Glomerular endothelial cell (primary cell): Measurements from ENCODE around the gene NOMO2. TPM values are rescaled to one million over a fixed set of nuclear protein-coding genes. Genes with fewer than 3 reads are reported as not detected.
"Not testable (repeated sequence)": the region's sequence is repeated elsewhere in the genome, so short reads cannot be mapped to it uniquely, and the experiment has no call there.

Experiments used
- DNase-seq: peaks from one replicate; pipeline ENCODE4 v3.0.0-alpha.2; 2011; ENCODE audit warnings: low read depth, low spot score; ENCODE audit errors: extremely low read depth
- total RNA-seq: library from RNA; depleted of rRNA; stranded (reverse); fragments of >200 nt; gene quantifications from 2 replicates; pipeline ENCODE4 v1.2.3, GENCODE V29; 2015

NOMO2 gene
- total RNA-seq, 1 donor from 2014 or later, result 248 TPM

DNA sequence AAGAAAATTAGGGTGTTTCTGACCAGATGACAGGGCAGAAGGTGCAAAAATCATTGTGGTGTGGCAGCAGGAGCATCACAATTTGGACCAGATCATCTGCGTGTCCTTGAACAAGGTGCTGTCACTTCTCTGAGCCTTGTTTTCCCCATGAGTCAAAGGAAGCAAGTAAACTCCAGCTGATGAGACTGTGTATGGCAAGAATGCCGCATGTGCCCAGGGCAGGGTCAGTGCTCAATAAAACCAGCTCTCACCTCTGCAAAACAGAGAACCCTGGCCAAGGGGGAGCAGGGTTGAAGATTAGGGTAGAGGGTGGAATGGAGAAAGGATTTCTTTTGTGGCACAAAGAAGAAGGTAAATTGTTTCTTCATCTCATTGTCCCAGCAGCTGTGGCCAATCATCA lies 17.4 kb upstream of the NOMO2 start:
- DNase-seq, result not testable (repeated sequence)

DNA sequence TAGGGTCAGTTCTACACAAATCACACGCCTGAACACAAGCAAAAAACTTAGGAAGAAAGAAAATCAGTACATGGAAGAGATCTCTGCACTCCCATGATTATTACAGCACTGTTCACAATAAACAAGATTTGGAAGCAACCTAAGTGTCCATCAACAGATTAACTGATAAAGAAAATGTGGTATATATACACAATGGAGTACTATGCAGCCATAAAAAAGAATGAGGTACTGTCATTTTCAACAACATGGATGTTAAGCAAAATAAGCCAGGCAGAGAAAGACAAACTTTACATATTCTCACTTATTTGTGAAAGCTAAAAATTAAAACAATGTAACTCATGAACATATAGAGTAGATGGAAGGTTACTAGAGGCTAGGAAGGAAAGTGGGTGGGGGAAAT lies 16.0 kb upstream of the NOMO2 start:
- DNase-seq, result not testable (repeated sequence)

DNA sequence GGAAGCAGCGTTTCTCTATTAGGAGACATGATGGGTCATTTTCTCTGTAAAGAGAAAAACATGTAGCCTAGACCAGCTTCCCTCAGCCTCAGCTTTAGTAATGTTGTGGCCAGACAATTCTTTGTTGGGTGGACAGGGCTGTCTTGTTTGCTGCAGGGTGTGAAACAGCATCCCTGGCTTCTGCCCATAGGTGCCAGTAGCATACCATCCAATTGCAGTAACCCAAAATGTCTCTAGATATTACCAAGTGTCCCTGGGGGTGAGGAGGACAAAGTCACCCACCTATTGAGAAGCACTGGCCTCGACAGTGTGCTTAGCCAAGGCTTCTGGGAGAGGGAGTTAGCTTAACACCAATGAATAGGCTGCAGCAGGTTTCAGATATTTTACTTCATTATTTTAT lies 14.0 kb upstream of the NOMO2 start:
- DNase-seq, result not testable (repeated sequence)

DNA sequence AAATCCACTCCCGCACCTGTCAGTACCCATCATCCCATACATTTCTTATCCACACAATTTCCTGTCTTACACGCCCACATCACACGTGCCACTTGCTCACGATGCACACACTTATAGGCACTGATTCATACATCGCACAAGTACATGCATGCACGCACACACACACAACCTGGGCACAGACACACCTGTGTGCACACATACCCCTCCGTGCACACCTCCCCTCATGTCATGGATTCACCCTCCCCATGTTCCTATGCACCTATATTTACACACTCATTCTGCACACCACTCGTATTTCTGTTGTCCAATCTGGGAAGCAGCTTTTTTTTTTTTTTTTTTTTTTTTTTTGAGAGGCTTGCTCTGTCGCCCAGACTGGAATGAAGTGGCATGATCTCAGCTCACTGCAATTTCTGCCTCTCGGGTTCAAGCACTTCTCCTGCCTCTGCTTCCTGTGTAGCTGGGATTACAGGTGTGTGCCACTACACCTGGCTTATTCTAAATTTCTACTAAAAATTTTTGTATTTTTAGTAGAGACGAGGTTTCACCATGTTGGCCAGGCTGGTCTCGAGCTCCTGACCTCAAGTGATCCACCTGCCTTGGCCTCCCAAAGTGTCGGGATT lies 13.5 kb upstream of the NOMO2 start:
- DNase-seq, result not testable (repeated sequence)

DNA sequence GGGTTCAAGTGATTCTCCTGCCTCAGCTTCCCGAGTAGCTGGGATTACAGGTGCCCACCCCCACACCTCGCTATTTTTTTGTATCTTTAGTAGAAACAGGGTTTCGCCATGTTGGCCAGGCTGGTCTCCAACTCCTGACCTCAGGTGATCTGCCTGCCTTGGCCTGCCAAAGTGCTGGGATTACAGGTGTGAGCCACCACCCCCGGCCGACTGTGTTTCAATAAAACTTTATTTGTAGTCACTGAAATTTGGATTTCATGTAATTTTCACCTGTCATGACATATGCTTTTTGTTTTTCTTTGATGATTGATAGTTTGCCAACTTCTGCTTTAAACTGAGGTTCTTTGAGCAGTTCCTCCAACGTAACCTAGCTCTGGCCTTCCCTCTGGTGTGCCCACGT lies 12.0 kb upstream of the NOMO2 start:
- DNase-seq, result not testable (repeated sequence)

DNA sequence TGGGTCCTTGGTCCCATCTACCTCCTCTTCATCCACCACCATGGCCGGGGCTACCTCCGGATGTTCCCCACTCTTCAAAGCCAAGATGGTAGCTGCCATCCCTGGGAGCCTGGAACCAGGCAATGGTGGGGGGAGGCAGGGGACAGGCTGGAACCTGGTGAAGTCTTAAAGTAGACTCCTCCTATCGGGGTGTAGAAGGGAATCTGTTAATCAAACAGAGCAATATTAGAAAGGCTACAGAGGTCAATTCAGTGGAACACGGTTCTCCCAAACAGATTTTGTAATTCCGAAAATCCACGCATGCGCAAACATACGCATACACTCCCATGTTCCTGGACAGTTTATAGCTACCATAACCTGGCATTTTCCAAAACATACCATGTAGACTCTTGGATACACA lies 11.1 kb upstream of the NOMO2 start:
- not testable (repeated sequence) for DNase-seq

DNA sequence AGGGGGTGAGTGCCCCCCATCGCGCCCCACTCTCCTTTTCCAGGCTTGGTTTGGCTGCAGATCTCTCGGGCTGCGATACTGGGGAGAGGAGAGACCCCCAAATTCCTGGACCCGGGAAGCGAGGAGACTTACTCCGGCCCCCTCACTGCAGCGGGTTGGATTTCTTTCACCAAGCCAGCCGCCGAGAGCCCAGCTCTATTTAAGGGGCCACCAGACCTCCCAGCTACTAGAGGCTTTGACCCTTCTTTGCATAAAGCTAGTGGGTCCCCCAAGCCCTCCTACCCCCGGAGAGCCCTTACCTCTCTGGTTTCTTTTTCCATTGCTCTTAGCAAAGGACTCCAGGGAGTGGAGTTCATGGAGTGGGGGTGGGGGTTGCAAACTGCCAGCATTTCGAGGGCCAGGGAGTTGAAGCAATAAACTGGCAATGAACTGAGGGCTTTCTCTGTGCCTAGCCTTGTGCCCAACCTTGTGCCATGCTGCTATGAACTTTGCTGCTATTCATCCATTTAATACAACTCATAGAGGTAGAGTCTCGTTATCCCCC lies 9.5 kb upstream of the NOMO2 start:
- not testable (repeated sequence) for DNase-seq

DNA sequence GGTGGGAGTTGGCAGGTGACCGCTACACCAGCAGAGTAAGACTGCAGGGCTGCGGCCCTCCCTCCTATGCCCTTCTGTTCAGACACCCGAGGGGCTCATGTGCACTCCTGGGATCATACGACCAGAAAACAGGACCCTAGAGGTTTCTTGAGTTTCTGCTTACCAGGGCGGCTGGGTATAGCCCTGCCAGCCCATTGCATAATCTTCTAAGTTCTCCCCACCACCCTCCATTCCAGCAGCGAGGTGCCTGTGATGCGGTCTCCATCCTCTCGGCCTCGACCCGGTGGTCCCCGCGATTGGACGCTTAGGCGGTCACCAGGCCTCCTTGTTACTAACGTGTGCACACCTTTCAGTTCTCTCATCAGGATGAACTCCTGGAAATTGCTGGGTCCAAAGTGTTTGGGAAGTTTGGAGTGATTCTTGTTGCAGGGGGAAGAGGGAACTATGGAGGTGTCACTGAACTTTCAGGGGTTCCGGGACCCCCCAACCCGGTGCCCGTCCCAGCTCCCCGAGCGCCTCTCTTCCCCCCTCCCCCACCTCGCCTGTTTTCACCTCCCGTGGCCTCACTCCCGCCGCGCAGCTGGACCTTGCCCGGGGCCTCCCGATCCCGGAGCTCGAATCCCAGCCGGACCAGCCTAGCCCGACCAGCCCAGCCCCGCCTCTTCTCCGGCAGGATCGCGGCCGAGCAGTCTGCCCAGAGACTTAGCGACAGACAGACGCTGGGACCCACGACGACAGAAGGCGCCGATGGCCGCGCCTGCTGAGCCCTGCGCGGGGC lies 8.8 kb upstream of the NOMO2 start:
- not testable (repeated sequence) for DNase-seq

DNA sequence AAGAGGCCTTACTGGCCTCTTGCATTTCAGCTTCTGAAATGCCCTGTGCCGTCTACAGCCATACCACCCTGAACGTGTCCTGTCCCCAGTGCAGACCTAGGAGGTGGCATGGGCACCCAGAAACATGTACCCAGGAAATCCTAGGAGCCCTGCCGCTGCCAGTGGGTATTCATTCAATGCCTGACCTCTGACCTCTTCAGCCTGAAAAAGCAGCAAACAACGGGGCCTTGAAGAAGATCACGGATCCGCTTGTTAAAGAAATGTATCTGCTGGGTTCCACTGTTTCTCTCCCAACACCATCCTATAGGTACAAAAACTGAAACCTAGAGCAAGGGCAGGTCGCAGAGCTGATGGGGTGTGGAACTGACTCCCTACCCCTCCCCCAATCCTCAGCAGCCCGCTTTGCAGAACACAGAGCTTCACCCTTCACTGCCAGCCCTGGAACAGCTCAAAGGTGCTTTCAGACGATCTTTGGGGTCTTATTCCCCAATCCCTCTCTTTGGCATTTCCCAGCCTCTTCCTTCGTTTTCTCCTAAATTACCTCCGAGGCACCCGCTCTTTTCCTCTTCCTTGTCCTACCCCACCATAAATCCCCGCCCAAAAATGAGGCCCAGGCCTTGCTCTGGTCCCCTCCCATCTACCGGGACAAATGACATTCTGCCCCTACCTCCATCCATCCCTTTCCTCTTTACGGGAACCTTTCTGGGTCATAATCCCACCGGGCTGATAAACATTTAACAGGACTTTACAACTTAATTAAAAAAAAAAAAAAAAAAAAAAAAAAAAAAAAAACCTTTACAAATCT lies 1.3 kb downstream of the NOMO2 start:
- DNase-seq, result not testable (repeated sequence)

DNA sequence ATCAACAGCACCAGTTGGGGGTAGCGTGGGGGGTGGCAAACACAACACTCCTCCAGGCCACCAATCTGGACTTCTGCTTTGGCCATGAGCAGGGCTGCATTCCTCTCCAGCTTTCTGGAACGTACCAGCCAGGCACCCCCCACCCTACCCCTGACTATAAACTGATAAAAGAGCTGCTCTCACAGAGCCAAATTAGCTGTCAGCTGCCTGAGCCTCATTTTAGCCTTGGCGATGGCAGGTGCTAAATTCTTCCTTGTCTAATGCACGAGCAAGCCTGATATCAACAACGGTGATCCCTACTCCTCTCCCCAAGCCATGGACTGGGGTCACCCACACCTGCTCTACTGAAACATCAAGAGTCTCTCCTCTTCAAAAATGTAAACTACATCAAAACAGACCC lies 8.2 kb downstream of the NOMO2 start:
- DNase-seq, result not testable (repeated sequence)

DNA sequence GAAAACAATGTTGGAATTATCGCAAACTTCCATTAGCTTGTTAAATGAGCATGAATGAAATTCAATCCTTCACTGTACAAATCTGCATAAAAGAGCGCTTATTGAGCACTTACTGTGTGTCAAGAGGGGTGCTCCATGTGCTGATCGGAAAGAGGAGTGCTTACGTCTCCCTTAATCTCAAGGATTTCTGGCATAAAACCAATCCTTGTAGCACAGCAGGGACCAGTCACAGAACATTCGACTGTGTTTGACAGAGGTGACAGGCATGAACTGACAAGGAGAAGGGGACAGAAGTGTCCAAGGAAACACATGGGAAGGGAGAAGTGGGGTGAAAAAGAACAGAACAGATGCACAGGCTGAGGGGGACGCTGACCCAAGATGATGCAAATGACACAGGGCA lies 14.5 kb downstream of the NOMO2 start:
- DNase-seq, result not testable (repeated sequence)

DNA sequence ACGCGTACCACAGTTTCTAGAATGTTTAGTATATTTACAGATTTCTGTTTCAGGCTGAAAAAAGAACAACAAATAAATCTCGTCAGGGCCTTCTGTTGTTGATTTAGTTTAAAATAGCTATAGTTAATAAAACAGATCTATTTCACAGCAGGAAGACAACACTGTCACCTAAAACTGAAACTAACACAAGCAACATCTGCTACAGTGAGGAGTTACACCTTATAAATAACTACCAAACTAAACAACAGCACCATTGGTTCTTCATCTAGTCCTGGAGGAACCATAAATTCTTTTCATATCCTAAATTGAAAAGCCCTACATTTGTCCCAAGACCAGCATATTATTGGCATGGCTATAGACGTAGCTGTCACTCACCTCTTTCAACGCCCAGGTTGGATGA lies 15.0 kb downstream of the NOMO2 start:
- not testable (repeated sequence) for DNase-seq

DNA sequence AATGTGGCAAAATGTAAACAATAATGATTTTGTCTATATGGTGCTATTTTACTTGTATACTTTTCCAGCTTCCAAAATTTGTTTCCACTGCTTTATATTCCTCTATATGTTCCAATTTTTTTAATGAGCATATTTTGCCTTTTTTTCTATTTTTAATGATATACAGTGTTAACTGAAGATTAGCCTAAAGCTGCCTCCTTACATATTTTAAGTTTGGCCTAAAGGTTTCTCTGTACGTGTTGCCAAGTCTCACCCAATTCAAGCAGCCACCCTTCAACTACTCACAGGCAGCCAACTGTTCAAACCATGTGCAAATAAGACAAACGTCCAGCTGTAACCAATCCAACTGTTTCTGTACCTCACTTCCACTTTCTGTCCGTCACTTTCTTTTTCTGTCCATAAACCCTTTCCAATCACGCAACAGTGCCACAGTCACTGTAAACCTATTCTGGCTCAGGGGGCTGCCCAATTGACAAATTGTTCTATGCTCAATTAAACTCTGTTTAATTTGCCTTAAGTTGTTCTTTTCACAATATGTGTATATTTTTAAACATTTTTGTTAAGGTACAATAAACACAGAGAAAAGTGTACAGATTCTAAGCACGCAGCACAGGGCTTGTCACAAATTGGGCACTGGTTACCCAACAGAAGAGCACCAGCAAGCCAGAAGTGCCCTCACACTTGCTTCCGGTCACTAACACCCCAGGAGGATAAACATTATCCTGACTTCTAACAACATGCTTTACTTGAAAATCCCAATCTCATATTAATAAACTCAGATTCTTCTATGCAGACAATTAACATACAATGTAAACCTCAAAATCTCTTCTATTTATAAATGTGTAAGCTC lies 17.4 kb downstream of the NOMO2 start:
- DNase-seq, result not testable (repeated sequence)

DNA sequence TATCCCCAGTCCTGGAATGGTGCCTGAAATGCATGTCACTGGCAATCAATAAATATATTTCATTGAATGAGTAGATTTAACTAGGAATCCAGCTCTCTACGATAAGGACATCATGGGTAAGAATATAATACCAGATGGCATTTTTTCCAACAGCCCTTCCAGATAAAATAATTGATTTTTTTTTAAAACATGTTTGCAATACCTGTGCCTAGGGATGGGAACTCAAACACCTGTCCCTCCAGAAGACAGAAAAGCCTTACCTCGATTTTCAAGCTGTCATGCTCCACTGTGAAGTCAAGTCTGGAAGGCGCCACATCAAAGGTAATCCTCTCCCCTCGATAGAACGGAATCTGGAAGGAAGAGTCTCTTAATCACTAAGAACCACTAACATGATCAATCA lies 20.0 kb downstream of the NOMO2 start:
- not testable (repeated sequence) for DNase-seq

DNA sequence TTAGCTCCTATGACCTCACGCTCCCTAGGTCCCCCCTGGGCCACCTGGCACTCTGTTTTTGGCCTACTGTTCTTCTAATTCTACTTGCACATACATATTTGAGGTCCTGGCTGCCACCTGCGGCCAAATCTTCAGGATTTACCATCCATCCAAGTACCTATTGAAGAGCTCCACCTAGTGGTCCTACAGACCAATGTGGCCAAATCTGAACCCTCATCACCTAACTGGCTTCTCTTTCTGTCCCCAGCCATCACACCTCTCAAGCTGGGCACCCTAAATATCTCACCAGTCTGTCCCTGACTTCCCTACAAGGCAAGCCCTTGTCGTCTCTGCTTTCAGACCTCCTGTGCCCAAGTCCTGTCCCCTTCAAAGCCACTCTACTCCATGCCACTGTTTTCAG lies 24.9 kb downstream of the NOMO2 start:
- not testable (repeated sequence) for DNase-seq

DNA sequence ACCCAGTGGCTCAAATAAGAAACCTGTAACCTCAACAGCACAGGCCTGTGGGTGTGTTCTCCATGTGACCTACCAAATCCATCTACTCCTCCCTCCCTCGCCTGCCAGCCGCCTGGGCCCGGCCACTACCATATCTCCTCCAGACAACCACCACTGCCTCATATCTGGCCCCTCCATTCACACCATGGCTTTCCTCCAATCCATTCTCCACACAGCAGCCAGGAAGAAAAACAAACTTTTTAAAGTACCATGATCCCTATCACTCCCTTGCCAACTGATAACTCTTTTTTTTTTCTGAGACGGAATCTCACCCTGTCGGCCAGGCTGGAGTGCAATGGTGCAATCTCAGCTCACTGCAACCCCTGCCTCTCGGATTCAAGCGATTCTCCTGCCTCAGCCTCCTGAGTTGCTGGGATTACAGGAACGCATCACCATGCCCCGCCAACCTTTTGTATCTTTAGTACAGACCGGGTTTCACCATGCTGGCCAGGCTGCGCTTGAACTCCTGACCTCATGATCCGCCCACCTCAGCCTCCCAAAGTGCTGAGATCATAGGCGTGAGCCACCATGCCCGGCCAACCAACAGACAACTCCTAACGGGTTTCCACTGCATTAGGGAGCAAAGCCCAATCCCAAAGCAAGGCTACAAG lies 26.3 kb downstream of the NOMO2 start:
- not testable (repeated sequence) for DNase-seq

DNA sequence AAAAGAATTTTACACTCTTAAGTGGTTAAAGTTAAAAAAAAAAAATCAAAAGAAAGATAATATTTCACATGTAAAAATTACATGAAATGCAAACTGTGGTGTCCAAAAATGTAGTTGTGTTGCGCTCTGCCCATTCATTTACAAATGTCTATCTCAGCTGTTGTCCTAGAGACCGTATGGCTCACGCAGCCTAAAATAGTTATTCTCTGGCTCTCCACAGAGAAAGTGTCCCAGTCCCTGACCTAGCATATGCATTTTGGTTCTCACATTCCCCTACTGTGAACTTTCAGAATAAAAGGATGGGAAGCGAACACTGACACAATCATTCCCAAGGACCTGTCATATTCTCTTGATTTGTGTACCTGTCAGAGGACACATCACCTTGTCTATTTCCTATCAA lies 27.6 kb downstream of the NOMO2 start:
- DNase-seq, result not testable (repeated sequence)

DNA sequence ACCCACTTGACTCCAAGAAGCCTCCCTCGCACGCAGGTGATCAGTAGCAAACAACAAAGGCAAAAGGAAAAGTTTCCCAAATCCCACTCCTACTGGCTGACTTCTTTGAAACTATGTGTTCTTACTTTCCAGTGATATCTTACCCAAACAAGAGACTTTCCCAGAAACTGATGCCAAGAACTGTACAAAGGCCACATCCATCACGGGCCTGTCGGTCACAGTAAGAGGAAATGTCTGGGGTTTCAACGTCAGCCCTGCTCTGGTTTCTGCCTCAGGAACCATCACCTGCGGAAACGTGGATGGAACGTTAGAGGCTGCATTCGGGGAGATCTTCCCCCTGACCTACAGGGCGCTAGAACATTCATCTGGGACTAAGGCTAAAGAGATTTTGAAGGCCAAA lies 30.6 kb downstream of the NOMO2 start:
- not testable (repeated sequence) for DNase-seq

DNA sequence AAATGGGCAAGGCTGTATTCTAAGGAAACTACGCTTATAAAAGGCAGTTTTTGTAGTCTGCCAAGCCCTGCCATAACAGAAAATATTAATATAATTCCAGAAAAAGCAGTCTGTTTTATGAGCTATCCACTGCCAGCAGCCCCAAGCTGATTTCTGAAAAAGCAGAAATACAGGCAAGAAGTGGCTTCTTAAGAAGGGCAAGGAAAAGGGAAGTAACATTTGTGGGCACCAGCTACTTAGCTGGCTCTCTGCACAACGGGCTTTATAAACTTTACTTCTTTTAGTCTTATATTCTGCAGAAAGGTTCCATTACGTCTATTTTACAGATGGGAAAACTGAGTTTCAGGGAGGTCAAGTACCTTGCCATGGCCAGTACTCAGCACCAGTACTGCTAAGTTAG lies 31.6 kb downstream of the NOMO2 start:
- DNase-seq, result not testable (repeated sequence)

DNA sequence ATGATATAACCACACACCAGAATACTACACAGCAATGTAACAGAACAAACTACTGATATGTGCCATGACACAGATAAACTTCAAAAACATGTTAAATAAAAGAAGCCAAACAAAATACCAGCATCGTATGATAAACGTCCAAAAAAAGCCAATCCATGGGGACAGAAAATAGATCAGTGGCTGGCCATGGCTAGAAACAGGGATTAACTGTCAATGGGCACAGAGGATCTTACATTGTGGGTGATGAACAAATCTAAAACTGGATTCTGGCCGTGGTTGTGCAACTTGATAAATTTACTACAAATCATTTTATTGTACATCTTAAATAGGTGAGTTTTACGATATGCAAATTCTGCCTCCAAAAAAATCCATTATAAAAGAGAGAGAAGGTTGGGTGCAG lies 35.4 kb downstream of the NOMO2 start:
- DNase-seq, result not testable (repeated sequence)
